SK-N-SH treated with all-trans-retinoic acid at 6 μM for 48 hours (cell line): ENCODE results near the gene RPS19.

ENCODE experiments used
- ARNTL ChIP-seq: fragments of 450-650 bp; formaldehyde crosslinking; IDR thresholded peaks from 2 replicates; pipeline ENCODE4 v1.5.0; 2020; ENCODE audit warnings: low read depth, mild to moderate bottlenecking, moderate library complexity, borderline replicate concordance
- ESRRG ChIP-seq: fragments of 250-450 bp; sonication (Bioruptor Pico); IDR thresholded peaks from 2 replicates; pipeline ENCODE4 v1.6.1; 2021; ENCODE audit warnings: mild to moderate bottlenecking
- PATZ1 ChIP-seq: fragments of 250-450 bp; sonication (Bioruptor Pico); IDR thresholded peaks from 2 replicates; pipeline ENCODE4 v1.8.0; 2020; ENCODE audit warnings: mild to moderate bottlenecking, moderate library complexity, borderline replicate concordance
- RARB ChIP-seq: fragments of 250-450 bp; sonication (Bioruptor Pico); IDR thresholded peaks from 2 replicates; pipeline ENCODE4 v1.8.0; 2021; ENCODE audit warnings: mild to moderate bottlenecking, moderate library complexity
- ZC3H10 ChIP-seq: fragments of 250-450 bp; sonication (Bioruptor Pico); IDR thresholded peaks from 2 replicates; pipeline ENCODE4 v1.5.1; 2021; ENCODE audit warnings: mild to moderate bottlenecking, moderate library complexity
- ZFP30 ChIP-seq: fragments of 450-650 bp; formaldehyde crosslinking; IDR thresholded peaks from 2 replicates; pipeline ENCODE4 v1.5.0; 2022; ENCODE audit warnings: mild to moderate bottlenecking, moderate library complexity
- TF ChIP-seq, protein P1 (sequence below): fragments of 250-450 bp; sonication (Bioruptor Pico); IDR thresholded peaks from 2 replicates; pipeline ENCODE4 v1.5.1; 2020; ENCODE audit warnings: low read depth, mild to moderate bottlenecking, moderate library complexity

- TF ChIP-seq ARNTL (CRISPR knock-in tag), result no peak
- TF ChIP-seq PATZ1, result no peak
- no peak for TF ChIP-seq ZC3H10 (CRISPR knock-in tag)
- TF ChIP-seq ESRRG, result no peak
- TF ChIP-seq ZFP30 (CRISPR knock-in tag), result no peak
- TF ChIP-seq, protein P1, sequence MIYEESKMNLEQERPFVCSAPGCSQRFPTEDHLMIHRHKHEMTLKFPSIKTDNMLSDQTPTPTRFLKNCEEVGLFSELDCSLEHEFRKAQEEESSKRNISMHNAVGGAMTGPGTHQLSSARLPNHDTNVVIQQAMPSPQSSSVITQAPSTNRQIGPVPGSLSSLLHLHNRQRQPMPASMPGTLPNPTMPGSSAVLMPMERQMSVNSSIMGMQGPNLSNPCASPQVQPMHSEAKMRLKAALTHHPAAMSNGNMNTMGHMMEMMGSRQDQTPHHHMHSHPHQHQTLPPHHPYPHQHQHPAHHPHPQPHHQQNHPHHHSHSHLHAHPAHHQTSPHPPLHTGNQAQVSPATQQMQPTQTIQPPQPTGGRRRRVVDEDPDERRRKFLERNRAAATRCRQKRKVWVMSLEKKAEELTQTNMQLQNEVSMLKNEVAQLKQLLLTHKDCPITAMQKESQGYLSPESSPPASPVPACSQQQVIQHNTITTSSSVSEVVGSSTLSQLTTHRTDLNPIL (CRISPR knock-in tag), result no peak
- TF ChIP-seq RARB (CRISPR knock-in tag), result no peak
Measured at GRCh38 chr19:41851456-41851855, 8.6 kb upstream of the RPS19 start.
